Fibroblast of skin of scalp (primary cell): Measurements from ENCODE around the gene ABI3.
A peak's percentile ranks its signal among the peaks of the same experiment; 100 is the strongest.
"Not testable (repeated sequence)": the region's sequence is repeated elsewhere in the genome, so short reads cannot be mapped to it uniquely, and the experiment has no call there.

Source experiments
- DNase-seq: peaks from one replicate; pipeline ENCODE4 v3.0.0-alpha.2; 2013

Gene ABI3

DNA sequence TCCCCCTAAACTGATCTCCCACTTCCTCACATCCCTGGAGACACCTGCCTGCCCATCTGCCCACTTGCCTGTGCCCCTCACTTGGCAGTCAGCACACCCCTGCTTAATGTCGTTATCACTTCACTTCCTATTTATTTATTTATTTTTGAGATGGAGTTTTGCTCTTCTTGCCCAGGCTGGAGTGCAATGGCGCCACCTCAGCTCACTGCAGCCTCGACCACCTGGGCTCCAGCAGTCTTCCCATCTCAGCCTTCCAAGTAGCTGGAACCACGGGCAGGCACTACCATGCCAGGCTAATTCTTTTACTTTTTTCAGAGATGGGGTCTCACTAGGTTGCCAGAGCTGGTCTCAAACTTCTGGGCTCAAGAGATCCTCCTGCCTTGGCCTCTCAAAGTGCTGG lies 43.6 kb downstream of the ABI3 start:
- DNase-seq: no peak

DNA sequence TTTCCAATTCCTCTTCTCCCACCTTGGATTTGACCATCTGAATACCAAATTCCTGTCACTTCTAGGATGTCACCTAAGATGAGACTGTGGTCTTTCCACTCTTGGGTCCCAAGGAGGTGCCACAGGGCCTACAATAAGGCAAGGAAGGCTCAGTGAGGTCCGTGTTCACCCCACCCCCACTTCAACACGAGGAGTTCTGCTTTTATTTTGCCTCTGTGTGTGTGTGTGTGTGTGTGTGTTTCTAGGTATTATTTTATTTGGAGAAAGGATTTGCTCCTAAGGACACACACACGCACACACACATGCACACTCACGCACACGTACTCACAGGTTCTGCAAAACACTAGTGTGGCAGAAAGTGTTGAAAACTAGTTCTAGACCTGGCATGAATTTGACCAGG lies 44.6 kb downstream of the ABI3 start:
- no peak for DNase-seq

DNA sequence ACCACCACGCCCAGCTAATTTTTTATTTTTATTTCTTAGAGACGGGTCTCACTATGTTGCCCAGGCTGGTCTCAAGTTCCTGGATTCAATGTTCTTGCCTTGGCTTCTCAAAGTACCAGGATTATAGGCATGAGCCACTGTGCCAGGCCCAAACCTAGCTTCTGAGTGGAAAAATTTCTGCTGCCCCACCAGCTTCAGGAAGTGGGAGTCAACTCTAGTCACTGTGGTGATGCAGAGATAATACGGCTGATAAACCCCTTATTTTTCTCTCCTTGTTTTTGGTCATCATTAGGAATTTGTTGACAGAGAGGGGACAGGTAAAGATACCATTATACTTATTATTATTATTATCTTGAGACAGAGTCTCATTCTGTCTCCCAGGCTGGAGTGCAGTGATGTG lies 47.9 kb downstream of the ABI3 start:
- no peak for DNase-seq

DNA sequence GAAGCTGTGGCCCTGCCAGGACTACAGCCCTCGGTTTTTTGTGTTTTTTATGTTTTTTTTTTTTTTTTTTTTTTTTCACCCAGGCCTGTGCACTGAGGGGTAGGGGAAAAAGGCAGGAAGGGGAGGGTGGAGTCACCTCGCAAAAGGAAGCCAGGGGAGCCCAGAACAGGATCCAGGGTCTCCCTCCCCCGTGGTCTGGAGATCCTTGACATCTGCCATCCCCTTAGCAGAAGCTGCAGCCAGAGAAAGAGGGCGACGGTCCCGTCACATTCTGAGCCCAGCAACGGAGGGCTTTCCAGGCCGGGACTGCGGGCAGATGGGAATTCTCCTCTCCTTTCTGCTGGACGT lies 49.1 kb downstream of the ABI3 start:
- no peak for DNase-seq

DNA sequence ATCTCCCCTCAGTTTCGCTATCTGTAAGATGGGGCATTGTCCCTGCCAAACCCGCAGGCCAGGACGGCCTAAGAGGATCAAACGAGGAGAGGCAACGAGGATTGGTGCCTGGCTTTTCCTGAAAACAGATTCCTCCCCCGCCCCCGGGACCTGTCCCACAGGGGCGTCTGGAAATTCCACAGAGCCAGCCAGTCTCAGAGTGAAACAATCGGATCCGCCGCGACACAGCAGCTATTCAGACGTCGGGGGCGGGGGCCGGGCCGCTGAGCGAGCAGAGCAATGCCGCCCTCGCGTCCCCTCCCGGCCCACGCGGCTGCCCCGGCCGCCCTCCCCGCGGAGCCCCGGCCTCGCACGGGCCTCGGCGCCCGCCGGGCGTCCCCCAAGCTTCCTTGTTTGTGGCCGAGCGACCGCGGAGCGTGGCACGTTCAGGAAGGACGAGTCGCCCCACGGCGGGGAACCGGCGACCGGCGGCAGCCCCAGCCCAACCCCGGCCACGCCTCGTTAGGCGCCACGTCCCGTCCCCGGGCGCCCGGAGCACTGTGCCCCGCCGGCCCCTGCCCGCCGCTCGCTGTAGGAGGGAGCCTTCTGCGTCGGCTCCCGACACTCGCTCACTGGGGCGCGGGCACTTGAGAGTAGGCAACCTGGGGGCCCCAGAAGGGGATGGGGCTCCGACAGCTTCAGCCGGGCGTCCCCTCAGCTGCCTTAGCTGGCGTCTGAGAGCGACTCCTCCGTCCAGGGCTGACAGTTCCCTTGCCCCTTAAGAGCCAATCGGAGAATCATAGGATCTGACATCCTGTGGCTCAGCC lies 49.7 kb downstream of the ABI3 start:
- DNase-seq: peak; percentile 86

DNA sequence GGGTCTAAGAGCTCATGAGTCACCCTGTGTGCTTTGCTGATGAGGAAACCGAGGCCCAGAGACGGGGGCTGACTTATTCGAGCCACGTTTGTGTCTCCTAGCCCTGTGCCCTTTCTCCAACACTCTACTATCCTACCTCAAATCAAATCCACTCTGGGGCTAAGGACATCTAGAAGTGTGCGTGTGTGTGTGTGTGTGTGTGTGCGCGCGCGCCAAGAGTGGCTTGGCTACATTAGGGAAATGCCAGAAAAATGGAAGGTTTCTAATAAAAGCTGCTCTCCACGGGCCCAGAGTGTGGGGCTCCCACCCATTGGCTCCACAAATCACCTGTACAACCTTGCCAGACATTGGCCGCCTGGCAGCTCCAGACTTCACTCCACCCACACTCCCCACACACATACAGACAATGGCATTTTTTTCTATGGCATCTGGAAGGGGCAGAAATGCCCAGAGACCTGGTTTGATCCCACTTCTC lies 50.3 kb downstream of the ABI3 start:
- no peak for DNase-seq

DNA sequence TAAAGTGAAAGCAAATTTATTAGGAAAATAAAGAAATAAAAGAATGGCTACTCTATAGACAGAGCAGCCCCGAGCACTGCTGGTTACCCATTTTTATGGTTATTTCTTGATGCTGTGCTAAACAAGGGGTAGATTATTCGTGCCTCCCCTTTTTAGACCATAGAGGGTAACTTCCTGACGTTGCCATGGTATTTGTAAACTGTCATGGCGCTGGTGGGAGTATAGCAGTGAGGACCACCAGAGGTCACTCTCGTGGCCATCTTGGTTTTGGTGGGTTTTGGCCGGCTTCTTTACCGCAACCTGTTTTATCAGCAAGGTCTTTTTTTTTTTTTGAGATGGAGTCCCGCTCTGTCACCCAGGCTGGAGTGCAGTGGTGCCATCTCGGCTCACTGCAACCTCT lies 51.0 kb downstream of the ABI3 start:
- DNase-seq: not testable (repeated sequence)

DNA sequence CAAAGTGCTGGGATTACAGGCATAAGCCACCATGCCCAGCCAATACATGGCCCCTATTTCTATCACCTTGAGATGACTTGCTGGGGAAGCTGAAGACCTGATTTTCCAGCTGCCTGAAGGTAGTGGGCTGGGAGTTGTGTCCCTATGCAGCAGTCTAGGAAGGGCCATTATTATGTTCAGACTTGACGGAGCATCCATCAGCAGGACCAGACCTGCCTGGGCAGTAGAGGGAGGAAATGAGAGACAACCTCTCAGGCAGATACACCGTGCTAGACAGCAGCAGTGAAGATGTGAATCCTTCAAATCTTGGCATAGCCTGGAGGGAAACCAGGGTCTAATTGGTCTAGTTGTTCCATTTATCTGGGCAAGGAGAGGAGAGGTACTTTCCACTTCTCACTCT lies 55.7 kb downstream of the ABI3 start:
- DNase-seq: no peak

DNA sequence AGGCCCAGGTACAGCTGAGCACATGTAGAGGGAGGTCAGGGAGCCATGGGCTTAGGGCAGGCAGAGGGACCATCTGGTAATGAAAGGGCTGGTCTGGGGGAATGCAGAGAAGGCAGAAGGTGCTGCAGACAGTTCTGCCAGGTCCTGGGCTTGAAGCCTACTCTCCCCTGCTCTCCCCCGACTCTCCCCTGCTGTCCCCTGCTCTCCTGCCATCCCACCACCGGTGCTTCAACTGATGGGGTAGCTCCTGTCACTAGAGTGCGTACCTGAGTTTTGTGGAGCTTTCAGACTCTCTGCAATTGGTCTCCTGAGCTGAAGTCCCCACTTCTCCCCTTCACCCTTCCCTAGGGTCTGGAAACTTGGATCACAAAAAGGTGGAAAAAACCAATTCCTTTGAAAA lies 57.4 kb downstream of the ABI3 start:
- no peak for DNase-seq

DNA sequence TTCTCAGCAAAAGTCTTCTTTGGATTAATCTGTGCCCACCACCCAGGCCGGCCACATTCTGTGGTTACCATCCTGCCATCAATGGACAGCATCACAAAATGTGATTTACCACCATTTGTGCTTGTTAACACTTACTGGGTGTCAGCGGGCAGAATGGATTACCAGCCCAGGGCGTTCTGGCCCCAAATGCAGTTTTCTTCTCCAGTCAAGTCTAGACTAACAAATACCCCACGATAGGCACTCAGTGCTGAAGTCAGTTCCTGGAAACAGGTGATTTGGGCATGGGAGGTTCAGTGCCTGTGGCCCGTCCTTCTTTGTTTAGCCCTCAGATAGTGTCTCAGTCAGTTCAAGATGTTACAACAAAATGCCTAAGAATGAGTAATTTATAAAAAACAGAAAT lies 58.8 kb downstream of the ABI3 start:
- no peak for DNase-seq
